ENCODE results near the gene RNU1-2.
"Not testable (repeated sequence)": the region's sequence is repeated elsewhere in the genome, so short reads cannot be mapped to it uniquely, and the experiment has no call there.

The RNU1-2 gene

DNA sequence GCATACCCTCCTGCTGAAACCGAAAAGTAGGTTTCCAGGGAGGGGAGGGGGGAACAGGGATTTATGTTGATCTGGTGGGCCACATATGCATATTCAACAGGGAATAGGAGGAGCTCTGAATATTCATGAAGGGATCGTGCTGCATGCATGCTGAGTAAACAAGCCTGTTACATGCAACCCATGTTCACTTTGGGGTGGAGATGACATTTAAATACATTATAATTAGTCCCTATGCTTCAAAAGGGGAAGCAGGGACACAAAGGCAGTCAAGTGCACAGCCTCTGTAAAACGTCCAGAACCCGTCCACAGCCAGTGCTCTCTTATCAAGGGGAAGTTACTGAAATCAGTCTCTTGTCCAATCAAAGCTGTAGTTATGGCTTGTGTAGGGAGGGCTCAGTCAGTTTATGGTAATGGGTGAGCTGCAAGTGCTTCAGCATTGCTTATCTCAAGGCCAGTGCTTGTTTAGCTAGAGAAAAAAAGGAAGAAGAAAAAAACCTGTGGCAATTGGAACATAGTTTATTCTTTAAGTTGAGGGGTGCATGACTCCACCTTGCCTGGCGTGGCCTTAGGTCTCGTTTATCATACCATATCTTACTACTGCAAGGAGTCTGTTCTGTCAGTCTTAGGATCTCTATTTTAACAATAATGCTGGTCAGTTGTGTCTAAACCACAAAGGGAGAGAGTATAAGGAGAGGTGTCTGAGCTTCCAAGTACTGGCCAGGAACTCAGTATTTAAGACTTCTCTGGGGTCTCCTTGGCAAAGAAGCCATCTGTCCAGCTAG, 28.7 kb upstream of the RNU1-2 start:
- H3K4me3 ChIP-seq (ENCODE audit: control insufficient read depth in 1 of 7, extremely low read depth in 1 of 7, insufficient read depth in 4 of 7, low read depth in 2 of 7, low read length in 6 of 7) = peak overlapping the region in 1 of 7 experiments; percentile 28
- POLR2A ChIA-PET; H3K9me3 ChIP-seq (ENCODE audit: control extremely low read depth in 1 of 5, control insufficient read depth in 4 of 5, insufficient read depth in 2 of 5, low read depth in 1 of 5, low read length in 4 of 5); H3K27ac ChIP-seq (ENCODE audit: insufficient read depth in 1 of 2, low read depth in 1 of 2, low read length in 2 of 2, poor library complexity in 1 of 2, severe bottlenecking in 2 of 2); H3K4me1 ChIP-seq (ENCODE audit: control extremely low read depth in 1 of 4, control insufficient read depth in 4 of 4, insufficient read depth in 4 of 4, low read length in 3 of 4); H3K36me3 ChIP-seq (ENCODE audit: control insufficient read depth in 4 of 4, insufficient read depth in 4 of 4, low read length in 3 of 4); CTCF ChIA-PET; H3K27me3 ChIP-seq (replicated peaks in 2 of 5; ENCODE audit: control insufficient read depth in 4 of 5, insufficient read depth in 5 of 5, low read length in 4 of 5): not testable (repeated sequence)
- peak in 2 of 3 donors; percentile 49 to 62 for DNase-seq
- WGBS (ENCODE audit: insufficient coverage) = 10% methylated on average over 2 of the region's 6 CpGs

DNA sequence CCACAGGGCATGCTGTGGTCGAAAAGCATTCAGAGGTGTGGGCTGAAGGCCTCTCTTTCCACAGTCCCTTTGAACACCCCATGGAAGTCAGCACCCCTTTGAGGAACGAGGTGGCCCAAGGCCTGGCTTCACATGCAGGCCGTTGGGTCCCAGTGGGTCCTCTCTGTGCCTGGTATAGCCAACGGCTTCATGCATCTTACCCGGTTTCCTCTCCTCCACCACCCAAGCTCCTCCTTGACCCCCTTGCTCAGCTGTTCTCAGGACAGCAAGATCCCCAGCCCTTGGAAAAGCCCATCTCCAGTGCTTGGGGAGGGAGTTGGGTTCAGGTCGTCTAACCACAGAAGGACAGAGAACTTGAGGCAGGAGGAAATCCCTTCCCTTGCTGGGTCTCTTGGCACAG, 27.0 kb upstream of the RNU1-2 start:
- H3K9me3 ChIP-seq (ENCODE audit: control extremely low read depth in 1 of 5, control insufficient read depth in 4 of 5, insufficient read depth in 2 of 5, low read depth in 1 of 5, low read length in 4 of 5); H3K4me3 ChIP-seq (ENCODE audit: control insufficient read depth in 1 of 7, extremely low read depth in 1 of 7, insufficient read depth in 4 of 7, low read depth in 2 of 7, low read length in 6 of 7); CTCF ChIA-PET; DNase-seq; H3K36me3 ChIP-seq (ENCODE audit: control insufficient read depth in 4 of 4, insufficient read depth in 4 of 4, low read length in 3 of 4); H3K27ac ChIP-seq (ENCODE audit: insufficient read depth in 1 of 2, low read depth in 1 of 2, low read length in 2 of 2, poor library complexity in 1 of 2, severe bottlenecking in 2 of 2); POLR2A ChIA-PET; H3K27me3 ChIP-seq (replicated peaks in 2 of 5; ENCODE audit: control insufficient read depth in 4 of 5, insufficient read depth in 5 of 5, low read length in 4 of 5): not testable (repeated sequence)
- peaks cover 0 to 11% (median 5%) of the 10 kb centered on the region in 4 experiments for H3K4me1 ChIP-seq (ENCODE audit: control extremely low read depth in 1 of 4, control insufficient read depth in 4 of 4, insufficient read depth in 4 of 4, low read length in 3 of 4)
- 94% methylated on average over 2 of the region's 6 CpGs for WGBS (ENCODE audit: insufficient coverage)

DNA sequence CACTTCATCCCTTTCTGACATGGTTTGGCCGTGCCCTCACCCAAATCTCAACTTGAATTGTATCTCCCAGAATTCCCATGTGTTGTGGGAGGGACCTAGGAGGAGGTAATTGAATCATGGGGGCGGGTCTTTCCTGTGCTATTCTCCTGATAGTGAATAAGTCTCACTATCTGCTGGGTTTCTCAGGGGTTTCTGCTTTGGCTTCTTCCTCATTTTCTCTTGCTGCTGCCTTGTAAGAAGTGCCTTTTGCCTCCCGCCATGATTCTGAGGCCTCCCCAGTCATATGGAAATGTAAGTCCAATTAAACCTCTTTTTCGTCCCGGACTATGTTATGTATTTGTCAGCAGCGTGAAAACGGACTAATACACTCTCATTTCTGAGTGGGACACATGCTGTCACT, 25.8 kb upstream of the RNU1-2 start:
- CTCF ChIA-PET; H3K36me3 ChIP-seq (ENCODE audit: control insufficient read depth in 4 of 4, insufficient read depth in 4 of 4, low read length in 3 of 4); H3K27ac ChIP-seq (ENCODE audit: insufficient read depth in 1 of 2, low read depth in 1 of 2, low read length in 2 of 2, poor library complexity in 1 of 2, severe bottlenecking in 2 of 2); POLR2A ChIA-PET; H3K27me3 ChIP-seq (replicated peaks in 2 of 5; ENCODE audit: control insufficient read depth in 4 of 5, insufficient read depth in 5 of 5, low read length in 4 of 5); H3K9me3 ChIP-seq (ENCODE audit: control extremely low read depth in 1 of 5, control insufficient read depth in 4 of 5, insufficient read depth in 2 of 5, low read depth in 1 of 5, low read length in 4 of 5); H3K4me3 ChIP-seq (ENCODE audit: control insufficient read depth in 1 of 7, extremely low read depth in 1 of 7, insufficient read depth in 4 of 7, low read depth in 2 of 7, low read length in 6 of 7): not testable (repeated sequence)
- WGBS (ENCODE audit: insufficient coverage) = no CpG with 5 or more reads among the region's 7 CpGs
- peak in 1 of 3 donors; percentile 7 for DNase-seq
- H3K4me1 ChIP-seq (ENCODE audit: control extremely low read depth in 1 of 4, control insufficient read depth in 4 of 4, insufficient read depth in 4 of 4, low read length in 3 of 4) = peaks cover 0 to 11% (median 6%) of the 10 kb centered on the region in 4 experiments

DNA sequence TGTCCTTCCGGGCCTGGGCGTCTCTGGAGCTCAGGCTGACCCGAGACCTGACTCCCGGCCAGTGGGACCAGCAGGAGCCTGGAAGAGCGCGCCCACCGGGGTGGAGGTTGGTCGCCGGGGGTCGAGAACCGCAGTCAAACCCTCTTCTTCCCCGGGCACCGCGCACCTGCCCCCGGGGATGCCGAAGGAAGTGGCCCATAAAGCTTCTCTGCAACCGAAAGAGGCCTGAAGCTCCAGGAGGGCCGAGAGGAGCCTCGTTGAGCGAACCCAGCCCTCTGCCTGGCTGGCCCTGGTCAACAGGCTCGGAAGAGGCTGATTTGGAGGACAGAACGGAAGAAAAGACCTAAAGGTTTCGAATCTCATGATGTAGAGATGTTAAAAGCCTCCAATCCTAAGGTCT, 24.6 kb upstream of the RNU1-2 start:
- H3K9me3 ChIP-seq (ENCODE audit: control extremely low read depth in 1 of 5, control insufficient read depth in 4 of 5, insufficient read depth in 2 of 5, low read depth in 1 of 5, low read length in 4 of 5); DNase-seq; H3K4me3 ChIP-seq (ENCODE audit: control insufficient read depth in 1 of 7, extremely low read depth in 1 of 7, insufficient read depth in 4 of 7, low read depth in 2 of 7, low read length in 6 of 7); CTCF ChIA-PET; POLR2A ChIA-PET; H3K36me3 ChIP-seq (ENCODE audit: control insufficient read depth in 4 of 4, insufficient read depth in 4 of 4, low read length in 3 of 4); H3K27ac ChIP-seq (ENCODE audit: insufficient read depth in 1 of 2, low read depth in 1 of 2, low read length in 2 of 2, poor library complexity in 1 of 2, severe bottlenecking in 2 of 2): not testable (repeated sequence)
- 90% methylated on average over 2 of the region's 23 CpGs for WGBS (ENCODE audit: insufficient coverage)
- Histone ChIP-seq H3K27me3 (replicated peaks in 2 of 5; ENCODE audit: control insufficient read depth in 4 of 5, insufficient read depth in 5 of 5, low read length in 4 of 5) (peaks cover 0 to 12% (median 2%) of the 10 kb centered on the region in 5 experiments), H3K4me1 (ENCODE audit: control extremely low read depth in 1 of 4, control insufficient read depth in 4 of 4, insufficient read depth in 4 of 4, low read length in 3 of 4) (peaks cover 0 to 11% (median 6%) of the 10 kb centered on the region in 4 experiments)

DNA sequence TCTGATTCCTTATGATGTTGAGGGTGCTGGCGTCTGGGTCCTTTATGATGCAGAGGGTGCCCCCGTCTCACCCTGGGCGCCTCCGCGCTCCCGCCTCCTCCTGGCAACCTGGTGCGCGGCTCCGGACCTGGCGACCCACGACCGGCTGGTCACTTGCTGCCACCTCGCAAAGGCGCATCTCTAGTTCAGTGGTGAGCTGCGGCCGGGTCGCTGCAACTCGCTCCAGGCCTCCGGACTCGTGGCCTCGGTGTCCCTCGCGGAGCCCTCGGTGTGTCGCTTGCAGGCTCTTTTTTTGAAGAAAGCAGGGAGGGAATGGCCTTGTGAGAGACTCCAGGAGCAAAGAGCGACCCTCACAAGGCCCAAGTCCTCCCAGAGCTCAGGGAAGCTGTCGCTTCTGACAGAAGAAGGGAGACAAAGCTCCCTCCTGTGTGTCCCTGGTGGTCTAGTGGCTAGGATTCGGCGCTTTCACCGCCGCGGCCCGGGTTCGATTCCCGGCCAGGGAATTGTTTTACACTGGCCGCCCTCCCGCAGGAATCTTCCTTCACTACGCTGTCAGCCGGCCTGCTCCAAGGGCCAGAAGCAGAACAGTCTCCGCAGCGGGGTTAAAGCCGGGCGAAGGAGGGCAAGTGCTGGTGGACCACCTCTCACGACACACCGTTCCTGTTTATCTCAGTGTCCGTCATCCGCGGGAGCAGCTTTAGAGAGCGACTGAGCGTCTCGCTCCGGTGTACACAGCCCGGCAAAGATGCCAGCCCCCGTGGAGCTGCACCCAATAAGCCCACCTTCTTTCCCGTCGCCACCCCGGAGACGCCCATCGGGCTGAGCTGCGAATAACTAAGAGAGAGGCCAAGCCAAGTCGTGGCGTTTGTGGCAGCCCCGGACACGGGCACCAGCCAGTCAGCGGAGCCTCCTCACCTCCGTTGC, 23.4 kb upstream of the RNU1-2 start:
- Histone ChIP-seq H3K4me3 (ENCODE audit: control insufficient read depth in 1 of 7, extremely low read depth in 1 of 7, insufficient read depth in 4 of 7, low read depth in 2 of 7, low read length in 6 of 7) (peak overlapping the region in 5 of 7 experiments; percentile 9 to 54 (median 37)), H3K4me1 (ENCODE audit: control extremely low read depth in 1 of 4, control insufficient read depth in 4 of 4, insufficient read depth in 4 of 4, low read length in 3 of 4) (peaks cover 0 to 11% (median 4%) of the 10 kb centered on the region in 4 experiments), H3K27me3 (replicated peaks in 2 of 5; ENCODE audit: control insufficient read depth in 4 of 5, insufficient read depth in 5 of 5, low read length in 4 of 5) (peaks cover 0 to 12% (median 2%) of the 10 kb centered on the region in 5 experiments)
- peak; percentile 49 to 89 (median 56) for DNase-seq
- CTCF ChIA-PET; H3K27ac ChIP-seq (ENCODE audit: insufficient read depth in 1 of 2, low read depth in 1 of 2, low read length in 2 of 2, poor library complexity in 1 of 2, severe bottlenecking in 2 of 2); POLR2A ChIA-PET; H3K9me3 ChIP-seq (ENCODE audit: control extremely low read depth in 1 of 5, control insufficient read depth in 4 of 5, insufficient read depth in 2 of 5, low read depth in 1 of 5, low read length in 4 of 5); H3K36me3 ChIP-seq (ENCODE audit: control insufficient read depth in 4 of 4, insufficient read depth in 4 of 4, low read length in 3 of 4): not testable (repeated sequence)
- WGBS (ENCODE audit: insufficient coverage) = 38% methylated on average over 37 of the region's 66 CpGs

DNA sequence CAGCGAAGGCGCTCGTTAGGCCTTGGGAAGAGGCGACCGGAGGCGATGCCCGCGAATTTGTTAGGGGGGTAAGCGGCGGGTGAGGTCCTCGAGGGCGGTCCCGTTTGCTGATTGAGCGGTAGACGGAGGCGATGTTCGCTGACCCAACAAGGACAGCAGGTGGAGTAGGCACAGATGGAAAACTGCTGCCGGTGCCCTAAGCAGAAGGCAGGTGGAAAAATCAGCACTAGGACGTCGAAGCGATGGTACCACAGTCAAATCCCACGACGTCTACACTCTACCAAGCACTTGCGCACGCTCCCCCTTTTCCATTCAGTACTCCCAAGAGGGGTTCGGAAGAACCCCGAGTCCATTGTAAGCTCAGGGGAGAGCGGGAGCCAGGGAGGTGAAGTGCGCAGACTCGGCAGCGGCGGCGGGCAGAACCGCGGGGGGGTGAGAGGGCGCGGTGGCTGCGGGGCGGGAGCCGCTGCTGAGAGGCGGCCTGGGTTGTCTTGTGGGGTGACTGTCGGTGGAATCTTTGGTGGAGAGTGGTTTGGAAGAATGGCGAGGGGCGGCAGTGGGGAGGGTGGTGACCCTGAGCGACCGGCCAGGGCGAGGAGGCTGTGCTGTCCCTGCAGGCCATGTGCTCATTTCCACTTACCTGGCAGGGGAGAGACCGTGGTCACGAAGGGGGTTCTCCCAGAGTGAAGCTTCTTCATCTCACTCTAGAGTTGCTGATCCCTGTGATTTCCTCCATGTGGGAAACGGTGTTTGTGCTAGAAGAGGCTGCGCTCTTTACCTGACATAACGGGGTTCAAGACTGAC, 22.5 kb upstream of the RNU1-2 start:
- Histone ChIP-seq H3K4me3 (ENCODE audit: control insufficient read depth in 1 of 7, extremely low read depth in 1 of 7, insufficient read depth in 4 of 7, low read depth in 2 of 7, low read length in 6 of 7) (peak overlapping the region in 2 of 7 experiments; percentile 9 to 42), H3K4me1 (ENCODE audit: control extremely low read depth in 1 of 4, control insufficient read depth in 4 of 4, insufficient read depth in 4 of 4, low read length in 3 of 4) (peaks cover 0 to 11% (median 4%) of the 10 kb centered on the region in 4 experiments), H3K27me3 (replicated peaks in 2 of 5; ENCODE audit: control insufficient read depth in 4 of 5, insufficient read depth in 5 of 5, low read length in 4 of 5) (peaks cover 0 to 12% (median 2%) of the 10 kb centered on the region in 5 experiments)
- not testable (repeated sequence) for H3K36me3 ChIP-seq (ENCODE audit: control insufficient read depth in 4 of 4, insufficient read depth in 4 of 4, low read length in 3 of 4); H3K9me3 ChIP-seq (ENCODE audit: control extremely low read depth in 1 of 5, control insufficient read depth in 4 of 5, insufficient read depth in 2 of 5, low read depth in 1 of 5, low read length in 4 of 5); H3K27ac ChIP-seq (ENCODE audit: insufficient read depth in 1 of 2, low read depth in 1 of 2, low read length in 2 of 2, poor library complexity in 1 of 2, severe bottlenecking in 2 of 2)
- CTCF ChIA-PET = interaction anchor here (0.6 to 1.7 kb wide), 3 partner anchors 144 to 164 kb away, joined by 3 to 4 read pairs (median 3); no protein-coding TSS in a partner anchor
- 46% methylated on average over 8 of the region's 52 CpGs for WGBS (ENCODE audit: insufficient coverage)
- POLR2A ChIA-PET = interaction anchor here (0.7 kb wide), 1 partner anchor 340 kb away, joined by 4 read pairs; no protein-coding TSS in a partner anchor
- peak in 2 of 3 donors; percentile 36 to 58 for DNase-seq

All from common myeloid progenitor, CD34-positive (primary cell).